HG03175 (cell line): ENCODE measurements around the gene HOXB6.

ENCODE experiments used
- ATAC-seq: cut with Tn5 transposase; IDR thresholded peaks from one replicate; pipeline ENCODE4 v1.9.1; 2021; ENCODE audit warnings: mild to moderate bottlenecking, moderate library complexity; ENCODE audit not compliant: unreplicated experiment

The HOXB6 gene

DNA sequence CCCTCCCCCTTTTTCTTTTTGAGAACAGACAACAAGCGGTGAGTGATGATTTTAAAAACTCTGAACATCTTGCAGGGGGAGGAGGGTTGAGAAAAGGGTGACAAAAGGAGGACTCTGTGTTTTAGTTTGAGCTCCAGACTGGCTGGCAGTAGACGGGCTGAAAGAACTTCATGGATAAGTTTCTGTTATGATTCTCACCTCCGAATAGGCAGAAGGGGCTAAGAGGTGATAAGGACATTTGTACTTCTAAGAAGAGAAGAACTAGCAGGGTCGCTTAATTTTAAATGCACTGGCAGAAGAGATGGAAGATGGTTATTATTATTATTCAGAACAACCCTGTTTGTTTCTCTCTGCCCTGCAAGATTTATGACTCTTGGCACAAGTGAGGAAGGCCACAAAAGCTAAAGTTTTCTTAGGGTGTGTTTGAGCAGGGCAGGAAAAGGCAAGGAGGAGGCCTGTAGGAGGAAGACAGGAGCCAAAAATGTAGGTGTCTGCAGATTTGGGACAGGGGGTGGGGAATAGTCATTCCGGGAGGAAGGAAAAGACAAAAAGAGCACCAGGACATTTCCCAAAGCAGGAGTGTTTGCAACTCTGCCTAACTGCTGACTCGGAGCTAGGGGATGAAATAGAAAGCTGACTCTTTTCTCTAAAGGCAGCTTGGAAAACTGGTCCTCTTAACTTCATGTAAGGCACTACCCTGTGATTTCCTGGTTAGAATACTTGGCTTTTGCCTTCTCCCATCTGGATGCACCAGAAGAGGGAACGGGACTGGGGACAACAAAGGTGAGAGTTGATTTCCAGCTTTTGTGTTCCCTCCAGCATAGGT is 48.0 kb downstream of the HOXB6 start:
- no peak for ATAC-seq

- no peak for ATAC-seq
Observed at GRCh38 chr17:48556229-48556575, 48.6 kb downstream of the HOXB6 start.

DNA sequence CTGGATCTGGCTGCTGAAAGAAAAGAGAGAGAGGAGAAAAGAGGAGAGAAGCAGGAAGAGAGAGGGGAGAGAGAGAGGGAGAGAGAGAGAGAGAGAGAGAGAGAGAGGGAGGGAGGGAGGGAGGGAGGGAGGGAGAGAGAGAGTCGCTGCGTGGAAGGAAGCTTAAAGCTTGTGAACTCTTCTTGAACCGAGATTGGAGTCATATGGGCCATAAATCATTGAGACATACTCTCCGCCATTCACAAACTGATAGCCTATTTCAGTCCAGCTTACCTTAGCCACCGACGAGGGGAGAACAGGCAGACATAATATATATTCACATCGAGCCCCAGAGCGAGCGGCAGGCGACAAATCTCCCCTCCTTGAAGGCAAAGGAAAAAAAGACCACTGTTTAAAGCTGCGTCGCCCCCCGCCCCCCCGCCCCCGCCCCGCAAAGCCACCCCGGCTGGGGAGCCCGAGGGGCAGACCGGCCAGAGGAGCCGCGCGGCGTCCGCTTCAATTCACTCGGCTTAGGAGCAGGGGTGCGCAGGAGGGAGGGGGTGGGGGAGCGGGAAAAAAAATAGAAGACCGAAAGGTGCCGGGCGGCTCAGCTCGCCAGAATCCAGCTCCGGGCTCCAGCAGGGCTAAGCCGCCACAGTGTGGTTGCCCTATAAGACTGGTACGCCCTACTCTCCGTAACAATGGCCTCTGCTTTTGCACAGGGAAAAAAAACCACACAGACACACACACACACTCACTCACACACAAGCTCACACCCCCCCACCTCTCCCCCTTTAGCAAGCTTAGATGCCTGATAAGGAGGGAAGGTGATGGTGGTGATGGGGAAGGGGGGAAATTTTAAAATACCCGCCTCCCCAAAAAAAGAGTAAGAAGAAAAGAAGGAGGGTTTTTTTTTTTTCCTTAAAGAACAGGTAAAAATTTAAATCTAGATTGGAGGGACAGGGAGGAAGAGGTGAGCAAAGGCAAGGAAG is 49.2 kb downstream of the HOXB6 start:
- no peak for ATAC-seq

GRCh38 chr17:48554412-48555257 is 50.2 kb downstream of the HOXB6 start:
- ATAC-seq: no peak

DNA sequence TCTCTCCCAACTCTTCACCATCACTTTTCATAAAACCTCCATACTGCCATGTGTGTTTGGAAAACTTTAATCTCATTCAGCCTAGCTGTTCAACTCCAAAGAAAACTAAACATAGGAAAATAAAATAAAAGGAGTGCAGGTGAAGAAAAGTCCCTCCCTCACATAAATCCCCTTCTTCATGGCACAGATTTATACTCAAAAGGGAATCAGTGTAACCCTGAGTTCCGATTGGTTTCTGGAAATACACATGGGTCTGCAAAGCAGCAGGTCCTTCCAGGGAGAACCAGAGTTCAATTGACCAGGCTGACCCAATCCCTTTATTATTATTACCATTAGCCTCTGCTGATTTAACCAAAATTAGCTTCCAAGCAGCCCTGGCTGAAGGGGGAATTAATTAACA is 51.0 kb downstream of the HOXB6 start:
- ATAC-seq: no peak

GRCh38 chr17:48553190-48553547 is 51.6 kb downstream of the HOXB6 start:
- ATAC-seq: no peak

DNA sequence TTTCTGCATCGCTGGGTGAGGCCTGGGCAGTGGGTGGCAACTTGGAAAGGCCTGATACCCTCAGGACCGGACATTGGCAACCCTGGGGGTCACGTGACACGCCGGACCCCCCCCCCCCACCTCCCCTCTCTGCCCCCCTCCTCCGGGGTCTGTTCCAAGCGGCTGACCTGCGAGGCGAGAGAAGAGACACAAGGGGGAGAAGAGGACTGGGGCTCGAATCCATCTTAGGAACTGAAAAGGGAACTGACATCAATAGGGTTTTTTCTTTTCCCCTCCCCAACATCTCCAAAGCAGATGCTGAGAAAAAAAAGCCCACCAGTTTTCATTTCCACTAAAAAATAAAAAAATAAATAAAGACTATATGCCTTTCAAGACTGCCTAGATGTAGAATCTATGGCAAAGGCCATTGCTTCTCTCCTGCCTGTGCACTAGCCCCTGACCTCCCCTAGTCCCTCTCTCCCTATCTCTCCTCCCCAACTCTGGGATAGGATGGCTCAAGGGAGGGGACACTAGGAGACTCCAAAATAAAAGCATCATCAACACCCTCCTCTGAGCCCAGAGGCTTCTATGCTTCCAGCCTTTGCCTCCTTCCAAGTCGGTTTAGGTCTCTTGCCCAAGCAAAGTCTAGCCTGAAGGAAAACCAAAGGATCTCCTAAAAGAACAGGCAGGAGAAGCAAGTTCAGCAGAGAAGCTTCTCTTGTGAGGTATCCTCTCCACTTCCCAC is 52.2 kb downstream of the HOXB6 start:
- no peak for ATAC-seq

DNA sequence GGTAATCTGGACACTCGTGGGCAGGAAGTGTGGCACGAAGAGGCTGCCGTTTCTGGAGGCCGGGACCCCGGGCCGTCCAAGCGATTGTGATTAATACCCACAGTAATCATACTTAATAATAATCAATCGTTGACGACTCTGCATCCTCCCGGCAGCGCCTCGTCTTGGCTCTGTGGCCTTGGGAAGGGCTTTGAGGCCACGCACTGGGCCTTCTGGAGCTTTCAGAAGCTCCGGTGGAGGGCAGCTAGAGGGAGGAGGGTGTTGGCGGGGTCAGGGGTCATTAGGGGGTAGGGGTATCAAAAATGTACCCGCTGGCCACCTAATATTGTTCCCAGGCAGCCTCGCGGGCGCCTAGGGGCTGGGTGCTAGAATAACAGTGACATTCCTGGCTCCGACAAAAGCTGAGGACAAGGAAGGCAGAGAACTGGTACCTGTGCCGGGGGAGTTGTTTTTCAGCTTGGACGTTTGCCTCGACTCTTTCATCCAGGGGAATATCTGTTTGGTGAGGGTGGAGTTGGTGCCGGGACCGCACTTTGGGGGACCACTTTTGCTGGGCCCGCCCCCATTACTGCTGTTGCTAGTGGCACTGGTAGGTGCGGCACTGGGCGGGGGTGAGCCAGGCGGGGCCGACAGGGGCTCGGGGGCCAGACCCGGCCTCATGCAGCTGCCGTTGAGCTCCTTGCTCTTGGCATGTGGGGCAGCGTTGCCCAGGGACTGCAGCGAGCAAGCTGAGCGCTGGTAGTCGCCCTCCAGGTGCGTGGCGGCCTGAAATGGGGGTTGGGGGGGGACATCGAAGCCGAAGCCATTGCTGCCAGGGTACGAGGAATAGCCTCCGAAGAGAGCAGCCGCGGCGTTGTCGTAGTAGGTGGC is 53.0 kb downstream of the HOXB6 start:
- no peak for ATAC-seq

DNA sequence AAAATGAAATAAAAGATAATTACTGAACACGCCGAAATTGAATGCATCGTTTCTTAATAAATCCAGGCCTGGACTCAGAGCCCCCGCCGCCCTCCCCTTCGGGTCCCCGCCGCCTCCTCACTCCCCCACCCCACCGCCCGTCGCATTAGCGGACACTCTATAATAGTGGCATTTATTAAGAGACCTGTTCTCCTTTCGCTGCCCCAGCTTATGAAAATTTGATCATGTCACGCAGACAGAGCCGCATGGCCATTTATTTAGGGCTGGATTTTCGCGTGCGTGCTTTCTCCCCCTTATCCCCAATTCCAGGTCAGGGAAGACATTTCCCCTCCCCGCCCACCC is 53.6 kb downstream of the HOXB6 start:
- ATAC-seq: no peak

GRCh38 chr17:48550502-48551213 is 54.1 kb downstream of the HOXB6 start:
- no peak for ATAC-seq

DNA sequence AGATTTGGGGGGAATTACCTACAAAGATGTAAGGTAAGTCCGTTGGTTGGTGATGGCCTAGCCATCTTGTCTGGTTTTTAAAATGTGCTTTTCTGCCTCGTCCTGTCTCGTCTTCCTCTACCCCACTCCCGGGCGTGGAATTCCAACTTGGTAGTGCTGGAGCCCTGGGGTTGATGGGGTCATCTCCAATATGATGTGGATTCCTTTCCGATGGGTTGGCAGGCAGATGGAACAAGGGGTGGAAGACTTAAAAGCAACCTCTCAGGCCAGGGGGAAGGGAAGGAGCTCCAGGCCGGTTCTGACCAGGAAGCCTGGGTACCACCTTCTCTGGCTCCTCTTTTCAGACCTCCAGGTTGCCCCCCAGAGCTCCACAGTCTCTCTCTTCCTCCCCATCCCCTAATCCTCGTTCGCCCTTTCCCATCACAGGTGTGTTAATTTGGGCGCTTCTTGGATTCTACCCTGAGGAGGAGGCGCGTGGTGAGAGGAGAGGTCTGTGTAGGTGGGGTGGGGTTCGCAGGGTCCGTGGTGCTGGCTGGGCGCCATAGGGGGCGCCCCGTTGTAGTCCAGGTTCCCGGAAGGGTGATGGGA is 54.8 kb downstream of the HOXB6 start:
- no peak for ATAC-seq

DNA sequence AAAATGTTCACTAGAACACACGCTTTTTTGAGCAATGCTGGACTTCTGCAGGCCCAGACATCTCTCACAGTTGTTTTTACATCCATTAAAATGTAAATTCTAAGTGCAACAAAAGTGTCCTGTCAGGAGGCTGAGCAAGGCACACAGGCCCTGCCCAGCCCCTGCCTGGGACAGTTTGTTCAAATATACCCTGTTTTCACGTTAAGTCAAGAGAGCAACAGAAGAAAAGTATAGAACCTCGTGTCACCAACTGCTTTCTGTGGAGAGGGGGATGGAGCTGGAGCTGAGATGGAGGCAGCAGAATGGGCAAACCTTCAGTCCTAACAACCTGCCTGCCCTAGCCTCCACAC is 55.5 kb downstream of the HOXB6 start:
- no peak for ATAC-seq

DNA sequence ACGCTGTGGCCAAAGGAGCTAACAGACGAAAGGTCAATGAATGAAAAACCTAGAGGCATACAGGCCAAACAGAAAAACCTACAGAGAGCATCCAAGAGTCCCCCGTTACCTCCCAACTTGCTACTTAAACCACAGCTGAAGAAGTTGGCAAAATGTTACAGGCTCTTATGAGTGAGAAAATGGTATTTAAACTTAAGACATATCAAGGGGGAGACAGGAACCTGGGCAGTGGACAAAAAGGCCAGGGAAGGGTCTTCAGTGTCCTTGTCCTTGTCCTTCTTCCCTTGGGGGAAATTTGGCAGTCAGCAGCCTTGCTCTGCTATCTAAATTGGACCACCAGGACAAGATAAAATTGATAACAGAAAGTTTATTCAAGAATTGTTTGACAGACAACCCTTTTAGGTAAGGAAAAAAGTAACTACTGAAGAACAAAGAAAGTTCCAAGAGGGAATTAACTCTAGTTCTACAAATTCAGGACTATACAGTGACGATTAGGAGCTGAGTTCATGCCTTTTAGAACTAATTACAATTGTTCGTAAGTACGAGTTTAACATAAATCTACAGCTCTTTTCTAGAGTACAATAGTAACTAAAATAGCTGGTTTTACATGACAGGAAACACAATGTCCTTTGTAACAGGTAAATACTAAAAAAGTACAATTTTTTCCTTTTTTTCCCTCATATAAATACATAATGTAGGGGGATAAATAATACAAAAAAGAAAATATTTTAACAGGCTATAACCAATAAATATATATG is 56.1 kb downstream of the HOXB6 start:
- no peak for ATAC-seq

GRCh38 chr17:48547808-48548522 is 56.8 kb downstream of the HOXB6 start:
- ATAC-seq: no peak

GRCh38 chr17:48546924-48547807 is 57.6 kb downstream of the HOXB6 start:
- ATAC-seq: no peak

GRCh38 chr17:48546137-48546923 is 58.5 kb downstream of the HOXB6 start:
- ATAC-seq: no peak
